Activated CD8-positive, alpha-beta memory T cell treated with anti-CD3 and anti-CD28 coated beads, Interleukin-2, amount 50 U/mL, for 1 hour (primary cell): ENCODE measurements around the gene PYCARD.

Experiments used
- DNase-seq: peaks from one replicate; pipeline ENCODE4 v3.0.0-alpha.2; 2020; ENCODE audit errors: extremely low read depth

The PYCARD gene

GRCh38 chr16:31157136-31157535 is 45.4 kb downstream of the PYCARD start:
- no peak for DNase-seq
